BLaER1 treated with 17β-estradiol and CSF1 and Interleukin-3, amounts not matched to agents 10 nM and 100 nM (cell line): Measurements from ENCODE around the gene EFS.

Source experiments
- H3K27ac ChIP-seq, 11 experiments: shearing (Covaris generic); formaldehyde crosslinking; 2 replicates each; pipeline ENCODE4 v1.8.1; 2022
- H3K27me3 ChIP-seq, 11 experiments: shearing (Covaris generic); formaldehyde crosslinking; 2 replicates each; pipeline ENCODE4 v1.8.1; 2022
- H3K36me3 ChIP-seq, 11 experiments: shearing (Covaris generic); formaldehyde crosslinking; 2 replicates each; pipeline ENCODE4 v1.8.1; 2022
- H3K4me1 ChIP-seq, 10 experiments: shearing (Covaris generic); formaldehyde crosslinking; 2 replicates each; pipeline ENCODE4 v1.8.1; 2022
- H3K4me2 ChIP-seq, 11 experiments: shearing (Covaris generic); formaldehyde crosslinking; 2 replicates each; pipeline ENCODE4 v1.8.1; 2022
- H3K4me3 ChIP-seq, 10 experiments: shearing (Covaris generic); formaldehyde crosslinking; 2 replicates each; pipeline ENCODE4 v1.8.1; 2022
- H3K9ac ChIP-seq, 11 experiments: shearing (Covaris generic); formaldehyde crosslinking; 2 replicates each; pipeline ENCODE4 v1.8.1; 2022
- H3K9me3 ChIP-seq, 11 experiments: shearing (Covaris generic); formaldehyde crosslinking; replicated peaks in 1 of 11; 2 replicates each; pipeline ENCODE4 v1.8.1; 2022
- H4K20me1 ChIP-seq, 11 experiments: shearing (Covaris generic); formaldehyde crosslinking; 2 replicates each; pipeline ENCODE4 v1.8.1; 2022
- Cebpa-rat ChIP-seq, 11 experiments: shearing (Covaris generic); IDR thresholded peaks; 2 replicates each; pipeline ENCODE4 v1.8.1; 2022

The EFS gene

GRCh38 chr14:23353433-23353780 lies 11.6 kb downstream of the EFS start:
- H3K4me3 ChIP-seq: no peak overlapping the region

GRCh38 chr14:23352506-23353432 lies 12.2 kb downstream of the EFS start, which contains the start of gene SLC22A17:
TSS of gene SLC22A17 (minus strand) at chr14:23352887.
- TF ChIP-seq Cebpa-rat (IDR thresholded peaks at IDR 0.05): no peak
- peaks cover 6 to 18% (median 13%) of the 10 kb centered on the region in 11 experiments; a peak in 16 of 22 replicates for H3K9me3 ChIP-seq
- H3K27me3 ChIP-seq: no peaks in the 10 kb centered on the region
- H3K9ac ChIP-seq: no peak within 1 kb of the TSS
- H3K36me3 ChIP-seq: no peaks in the 10 kb centered on the region
- no peaks in the 10 kb centered on the region for H4K20me1 ChIP-seq
- H3K4me1 ChIP-seq: no peaks in the 10 kb centered on the region
- H3K4me2 ChIP-seq: no peak within 1 kb of the TSS
- no peak within 1 kb of the TSS for H3K27ac ChIP-seq
- H3K4me3 ChIP-seq: no peak within 1 kb of the TSS

More at GRCh38 chr14:23353433-23353780, 11.6 kb downstream of the EFS start:
- Histone ChIP-seq H3K27ac (no peak overlapping the region), H4K20me1 (no peaks in the 10 kb centered on the region), H3K4me1 (no peaks in the 10 kb centered on the region), H3K27me3 (no peaks in the 10 kb centered on the region), H3K9me3 (peaks cover 6 to 18% (median 13%) of the 10 kb centered on the region in 11 experiments; a peak in 16 of 22 replicates), H3K36me3 (no peaks in the 10 kb centered on the region), H3K4me2 (no peak overlapping the region), H3K9ac (no peak overlapping the region)
- no peak for TF ChIP-seq Cebpa-rat (IDR thresholded peaks at IDR 0.05)

GRCh38 chr14:23351681-23352505 lies 13.1 kb downstream of the EFS start:
- H3K4me3 ChIP-seq: no peak overlapping the region
- H3K4me1 ChIP-seq: no peaks in the 10 kb centered on the region
- H3K4me2 ChIP-seq: no peak overlapping the region
- no peaks in the 10 kb centered on the region for H4K20me1 ChIP-seq
- no peaks in the 10 kb centered on the region for H3K36me3 ChIP-seq
- no peaks in the 10 kb centered on the region for H3K27me3 ChIP-seq
- H3K9me3 ChIP-seq: peaks cover 6 to 18% (median 13%) of the 10 kb centered on the region in 11 experiments; a peak in 16 of 22 replicates
- H3K9ac ChIP-seq: no peak overlapping the region
- H3K27ac ChIP-seq: no peak overlapping the region
- TF ChIP-seq Cebpa-rat (IDR thresholded peaks at IDR 0.05): no peak

GRCh38 chr14:23349156-23349845 lies 15.7 kb downstream of the EFS start:
- no peak overlapping the region for H3K4me2 ChIP-seq
- H3K27me3 ChIP-seq: no peaks in the 10 kb centered on the region
- TF ChIP-seq Cebpa-rat (IDR thresholded peaks at IDR 0.05): no peak
- H4K20me1 ChIP-seq: no peaks in the 10 kb centered on the region; a peak in 1 of 22 replicates
- no peak overlapping the region for H3K4me3 ChIP-seq
- H3K36me3 ChIP-seq: no peaks in the 10 kb centered on the region
- no peak overlapping the region for H3K9ac ChIP-seq
- no peak overlapping the region for H3K27ac ChIP-seq
- no peaks in the 10 kb centered on the region for H3K4me1 ChIP-seq
- peaks cover 6 to 18% (median 13%) of the 10 kb centered on the region in 11 experiments; a peak in 16 of 22 replicates for H3K9me3 ChIP-seq

- TF ChIP-seq Cebpa-rat (IDR thresholded peaks at IDR 0.05): no peak
- Histone ChIP-seq H3K9me3 (peaks cover 6 to 18% (median 13%) of the 10 kb centered on the region in 11 experiments; a peak in 16 of 22 replicates), H4K20me1 (no peaks in the 10 kb centered on the region; a peak in 1 of 22 replicates), H3K9ac (no peak overlapping the region), H3K36me3 (no peaks in the 10 kb centered on the region), H3K4me2 (no peak overlapping the region), H3K4me3 (no peak overlapping the region), H3K27me3 (no peaks in the 10 kb centered on the region), H3K4me1 (no peaks in the 10 kb centered on the region), H3K27ac (no peak overlapping the region)
These were observed 16.7 kb downstream of the EFS start for GRCh38 chr14:23348297-23348655.

- Histone ChIP-seq H4K20me1 (no peaks in the 10 kb centered on the region; a peak in 1 of 22 replicates), H3K9ac (no peak overlapping the region), H3K27me3 (no peaks in the 10 kb centered on the region), H3K27ac (no peak overlapping the region), H3K9me3 (peaks cover 6 to 18% (median 14%) of the 10 kb centered on the region in 11 experiments; a peak in 16 of 22 replicates), H3K4me3 (no peak overlapping the region), H3K4me1 (no peaks in the 10 kb centered on the region), H3K36me3 (no peaks in the 10 kb centered on the region), H3K4me2 (no peak overlapping the region)
- no peak for TF ChIP-seq Cebpa-rat (IDR thresholded peaks at IDR 0.05)
These were observed 17.3 kb downstream of the EFS start for GRCh38 chr14:23347406-23348296.

GRCh38 chr14:23346693-23347405 lies 18.1 kb downstream of the EFS start:
- Histone ChIP-seq H3K36me3 (no peaks in the 10 kb centered on the region), H3K9ac (no peak overlapping the region), H3K4me1 (no peaks in the 10 kb centered on the region), H3K9me3 (peaks cover 2 to 17% (median 8%) of the 10 kb centered on the region in 11 experiments; a peak in 19 of 22 replicates), H3K27me3 (no peaks in the 10 kb centered on the region), H3K4me2 (no peak overlapping the region), H4K20me1 (no peaks in the 10 kb centered on the region; a peak in 1 of 22 replicates), H3K4me3 (no peak overlapping the region), H3K27ac (no peak overlapping the region)
- TF ChIP-seq Cebpa-rat (IDR thresholded peaks at IDR 0.05): no peak
